ENCODE data around the gene NT5C2.

- TF ChIP-seq CTCF (IDR thresholded peaks at IDR 0.05) (no peak), EZH2 (IDR thresholded peaks at IDR 0.05; ENCODE audit: borderline replicate concordance, insufficient read depth, low read depth, low read length, poor library complexity, severe bottlenecking) (no peak)
These were observed 51.1 kb downstream of the NT5C2 start for GRCh38 chr10:103141950-103142349.

Data from B cell (primary cell).